Activated CD4-positive, alpha-beta T cell treated with anti-CD3 and anti-CD28 coated beads, Interleukin-10, Interleukin-2, amounts not matched to agents 100 ng/mL and 50 ng/mL, durations not matched to agents 16 hours and 8 hours (primary cell): Measurements from ENCODE around the gene NUP62.

ENCODE experiments used
- DNase-seq: peaks from one replicate; pipeline ENCODE4 v3.0.0-alpha.2; 2020

The NUP62 gene

GRCh38 chr19:49895566-49896297, 33.6 kb downstream of the NUP62 start:
- no peak for DNase-seq

GRCh38 chr19:49894879-49895565, 34.3 kb downstream of the NUP62 start:
- DNase-seq, result peak; percentile 74

- no peak for DNase-seq
These were observed 35.2 kb downstream of the NUP62 start for GRCh38 chr19:49894011-49894664.

- no peak for DNase-seq
These were observed 36.6 kb downstream of the NUP62 start for GRCh38 chr19:49892716-49893115.

GRCh38 chr19:49891393-49891792, 37.9 kb downstream of the NUP62 start:
- DNase-seq, result no peak

- DNase-seq, result peak; percentile 61
These were observed 38.7 kb downstream of the NUP62 start for GRCh38 chr19:49890349-49891311.

GRCh38 chr19:49889687-49890348, 39.5 kb downstream of the NUP62 start:
- peak; percentile 86 for DNase-seq

- no peak for DNase-seq
These were observed 40.1 kb downstream of the NUP62 start for GRCh38 chr19:49889038-49889686.

GRCh38 chr19:49888510-49888824, 40.8 kb downstream of the NUP62 start:
- DNase-seq, result no peak

GRCh38 chr19:49887665-49888509, 41.4 kb downstream of the NUP62 start:
- no peak for DNase-seq

GRCh38 chr19:49887037-49887664, 42.2 kb downstream of the NUP62 start:
- DNase-seq, result no peak

- DNase-seq, result no peak
These were observed 44.5 kb downstream of the NUP62 start for GRCh38 chr19:49884760-49885159.

- DNase-seq, result no peak
These were observed 45.2 kb downstream of the NUP62 start for GRCh38 chr19:49884109-49884508.

GRCh38 chr19:49883094-49883493, 46.2 kb downstream of the NUP62 start:
- no peak for DNase-seq

- no peak for DNase-seq
These were observed 46.7 kb downstream of the NUP62 start for GRCh38 chr19:49882643-49883042.

GRCh38 chr19:49881672-49882394, 47.5 kb downstream of the NUP62 start:
- no peak for DNase-seq

- DNase-seq, result no peak
These were observed 48.1 kb downstream of the NUP62 start for GRCh38 chr19:49881186-49881585.

- no peak for DNase-seq
These were observed 49.0 kb downstream of the NUP62 start for GRCh38 chr19:49880162-49880869.
